ENCODE data around the gene DNAH11. TPM values are rescaled to one million over a fixed set of nuclear protein-coding genes. Genes with fewer than 3 reads are reported as not detected.

The DNAH11 gene
- total RNA-seq, 1 experiment from 2014 or later: 0.39 TPM

- no peak for DNase-seq (ENCODE audit: low read depth, low spot score)
- Histone ChIP-seq H3K9ac (ENCODE audit: low read length) (no peak overlapping the region), H3K4me1 (ENCODE audit: control insufficient read depth in 1 of 2, insufficient read depth in 2 of 2, low read length in 2 of 2) (no peaks in the 10 kb centered on the region), H3K9me2 (ENCODE audit: insufficient read depth) (no peaks in the 10 kb centered on the region), H3K4me3 (replicated peaks in 1 of 2; ENCODE audit: low read depth in 1 of 2, low read length in 2 of 2) (no peak overlapping the region), H3K27me3 (ENCODE audit: insufficient read depth, low read length) (no peaks in the 10 kb centered on the region), H3K36me3 (ENCODE audit: control insufficient read depth in 1 of 2, insufficient read depth in 2 of 2, low read length in 2 of 2) (no peaks in the 10 kb centered on the region), H3K4me2 (ENCODE audit: low read length) (no peak overlapping the region), H4K20me1 (ENCODE audit: insufficient read depth) (no peaks in the 10 kb centered on the region), H3K79me2 (ENCODE audit: insufficient read depth, low read length) (no peaks in the 10 kb centered on the region), H2AFZ (ENCODE audit: low read depth, low read length, poor library complexity, severe bottlenecking) (no peak overlapping the region), H3K9me3 (ENCODE audit: control insufficient read depth in 1 of 2, insufficient read depth in 1 of 2, low read depth in 1 of 2, low read length in 2 of 2) (no peaks in the 10 kb centered on the region), H3K27ac (ENCODE audit: low read depth, low read length) (no peak overlapping the region)
- no peak for ATAC-seq
- RAD21 ChIA-PET (ENCODE audit: low non-redundant PET in 1 of 2, low total read pairs in 2 of 2, uncharacterized antibody in 2 of 2, unreplicated experiment in 2 of 2): no interaction called here
- no peak for TF ChIP-seq CTCF (IDR thresholded peaks at IDR 0.05 in 2 of 3, conservative IDR thresholded peaks at IDR 0.05 in 1 of 3; ENCODE audit: borderline replicate concordance in 1 of 3, insufficient read depth in 1 of 3, low read depth in 2 of 3, low read length in 2 of 3)
- no peak for TF ChIP-seq SIN3A (IDR thresholded peaks at IDR 0.05; ENCODE audit: low read depth)
- TF ChIP-seq RAD21 (IDR thresholded peaks at IDR 0.05; ENCODE audit: low read depth): no peak
- TF ChIP-seq ZFX (IDR thresholded peaks at IDR 0.05): no peak
- TF ChIP-seq EZH2 (IDR thresholded peaks at IDR 0.05): no peak
- no peak for TF ChIP-seq TCF7L2 (IDR thresholded peaks at IDR 0.05; ENCODE audit: borderline replicate concordance, extremely low read depth, insufficient read depth, insufficient read length)
- no TSS peak for BruUV-seq (replicated peaks)
- POLR2A ChIA-PET: no interaction called here
- CTCF ChIA-PET: no interaction called here
- intact Hi-C loops (cut with micrococcal nuclease): no loop called here
Measured at GRCh38 chr7:21743493-21743892, 200.7 kb downstream of the DNAH11 start.

DNA sequence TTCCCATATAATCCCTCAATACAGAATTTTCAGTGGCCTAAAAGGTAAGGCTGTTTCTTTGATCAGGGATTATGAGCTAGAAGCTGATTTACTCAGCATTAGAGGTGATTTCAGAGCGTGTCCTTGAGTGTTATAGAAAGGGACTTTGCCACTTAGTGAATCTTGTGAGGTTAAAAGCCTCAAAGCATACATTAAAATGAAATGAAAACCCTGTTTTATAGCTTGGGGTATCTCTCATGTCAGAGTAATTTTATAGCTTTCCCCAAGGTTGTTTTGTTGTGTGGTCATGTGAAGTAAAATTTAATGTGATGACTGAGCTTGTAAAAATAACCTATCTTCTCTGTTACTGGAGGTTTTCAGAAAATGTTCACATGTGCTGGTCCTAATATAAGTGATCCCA, 204.1 kb downstream of the DNAH11 start:
- H3K36me3 ChIP-seq (ENCODE audit: control insufficient read depth in 1 of 2, insufficient read depth in 2 of 2, low read length in 2 of 2): no peaks in the 10 kb centered on the region
- H3K9me3 ChIP-seq (ENCODE audit: control insufficient read depth in 1 of 2, insufficient read depth in 1 of 2, low read depth in 1 of 2, low read length in 2 of 2): no peaks in the 10 kb centered on the region
- no peaks in the 10 kb centered on the region for H4K20me1 ChIP-seq (ENCODE audit: insufficient read depth)
- no peaks in the 10 kb centered on the region for H3K9me2 ChIP-seq (ENCODE audit: insufficient read depth)
- ChIA-PET CTCF (interaction anchor here (0.7 kb wide), 1 partner anchor 921 kb away, joined by 3 read pairs; no protein-coding TSS in a partner anchor), POLR2A (no interaction called here), RAD21 (ENCODE audit: low non-redundant PET in 1 of 2, low total read pairs in 2 of 2, uncharacterized antibody in 2 of 2, unreplicated experiment in 2 of 2) (no interaction called here)
- ATAC-seq (no peak), DNase-seq (ENCODE audit: low read depth, low spot score) (no peak)
- no peak overlapping the region for H3K9ac ChIP-seq (ENCODE audit: low read length)
- H3K27ac ChIP-seq (ENCODE audit: low read depth, low read length): no peak overlapping the region
- H2AFZ ChIP-seq (ENCODE audit: low read depth, low read length, poor library complexity, severe bottlenecking): no peak overlapping the region
- H3K4me3 ChIP-seq (replicated peaks in 1 of 2; ENCODE audit: low read depth in 1 of 2, low read length in 2 of 2): no peak overlapping the region
- H3K79me2 ChIP-seq (ENCODE audit: insufficient read depth, low read length): no peaks in the 10 kb centered on the region
- BruUV-seq (replicated peaks): no TSS peak
- H3K4me1 ChIP-seq (ENCODE audit: control insufficient read depth in 1 of 2, insufficient read depth in 2 of 2, low read length in 2 of 2): no peaks in the 10 kb centered on the region
- no peaks in the 10 kb centered on the region for H3K27me3 ChIP-seq (ENCODE audit: insufficient read depth, low read length)
- H3K4me2 ChIP-seq (ENCODE audit: low read length): no peak overlapping the region
- intact Hi-C loops (cut with micrococcal nuclease): no loop called here
- TF ChIP-seq CBX3 (IDR thresholded peaks at IDR 0.05; ENCODE audit: low read depth): no peak
- no peak for TF ChIP-seq CEBPB (IDR thresholded peaks at IDR 0.05; ENCODE audit: low read depth)

All from HCT116 (cell line).